LNCaP clone FGC (cell line): Measurements from ENCODE around the gene AMBRA1.

Experiments
- DNase-seq: peaks from one replicate; pipeline ENCODE4 v3.0.0-alpha.2; 2011; ENCODE audit warnings: low read depth
- H3K4me3 ChIP-seq: 2 replicates; pipeline ENCODE4 v1.5.1; 2011; ENCODE audit warnings: mild to moderate bottlenecking, low read depth, low read length, control low read depth
- TF ChIP-seq, protein P1 (sequence below): IDR thresholded peaks from 2 replicates; pipeline ENCODE4 v1.5.1; 2012; ENCODE audit warnings: mild to moderate bottlenecking; ENCODE audit not compliant: control insufficient read depth, insufficient read depth; ENCODE audit errors: extremely low read depth

Gene AMBRA1

DNA sequence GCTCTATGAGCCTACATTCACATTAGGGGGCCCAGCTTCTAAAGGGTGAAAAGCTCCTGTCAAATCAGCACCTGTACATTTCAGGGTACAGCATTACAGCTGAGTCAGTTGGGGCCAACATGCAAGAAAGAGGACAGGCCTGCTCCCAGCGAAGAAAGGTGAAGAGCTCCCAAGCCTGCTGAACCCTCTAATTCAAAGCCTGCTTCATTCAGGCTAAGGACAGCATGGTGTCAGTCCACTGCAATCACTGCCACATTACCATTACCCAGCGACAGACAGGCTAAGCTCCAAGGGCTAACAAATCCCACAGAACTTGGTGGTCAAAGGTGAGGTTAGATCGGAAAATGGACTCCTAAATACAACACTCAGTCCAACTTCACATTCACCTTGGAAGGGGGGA, 136.8 kb downstream of the AMBRA1 start:
- no peak overlapping the region for H3K4me3 ChIP-seq
- TF ChIP-seq, protein P1, sequence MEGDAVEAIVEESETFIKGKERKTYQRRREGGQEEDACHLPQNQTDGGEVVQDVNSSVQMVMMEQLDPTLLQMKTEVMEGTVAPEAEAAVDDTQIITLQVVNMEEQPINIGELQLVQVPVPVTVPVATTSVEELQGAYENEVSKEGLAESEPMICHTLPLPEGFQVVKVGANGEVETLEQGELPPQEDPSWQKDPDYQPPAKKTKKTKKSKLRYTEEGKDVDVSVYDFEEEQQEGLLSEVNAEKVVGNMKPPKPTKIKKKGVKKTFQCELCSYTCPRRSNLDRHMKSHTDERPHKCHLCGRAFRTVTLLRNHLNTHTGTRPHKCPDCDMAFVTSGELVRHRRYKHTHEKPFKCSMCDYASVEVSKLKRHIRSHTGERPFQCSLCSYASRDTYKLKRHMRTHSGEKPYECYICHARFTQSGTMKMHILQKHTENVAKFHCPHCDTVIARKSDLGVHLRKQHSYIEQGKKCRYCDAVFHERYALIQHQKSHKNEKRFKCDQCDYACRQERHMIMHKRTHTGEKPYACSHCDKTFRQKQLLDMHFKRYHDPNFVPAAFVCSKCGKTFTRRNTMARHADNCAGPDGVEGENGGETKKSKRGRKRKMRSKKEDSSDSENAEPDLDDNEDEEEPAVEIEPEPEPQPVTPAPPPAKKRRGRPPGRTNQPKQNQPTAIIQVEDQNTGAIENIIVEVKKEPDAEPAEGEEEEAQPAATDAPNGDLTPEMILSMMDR, result no peak
- DNase-seq, result no peak

DNA sequence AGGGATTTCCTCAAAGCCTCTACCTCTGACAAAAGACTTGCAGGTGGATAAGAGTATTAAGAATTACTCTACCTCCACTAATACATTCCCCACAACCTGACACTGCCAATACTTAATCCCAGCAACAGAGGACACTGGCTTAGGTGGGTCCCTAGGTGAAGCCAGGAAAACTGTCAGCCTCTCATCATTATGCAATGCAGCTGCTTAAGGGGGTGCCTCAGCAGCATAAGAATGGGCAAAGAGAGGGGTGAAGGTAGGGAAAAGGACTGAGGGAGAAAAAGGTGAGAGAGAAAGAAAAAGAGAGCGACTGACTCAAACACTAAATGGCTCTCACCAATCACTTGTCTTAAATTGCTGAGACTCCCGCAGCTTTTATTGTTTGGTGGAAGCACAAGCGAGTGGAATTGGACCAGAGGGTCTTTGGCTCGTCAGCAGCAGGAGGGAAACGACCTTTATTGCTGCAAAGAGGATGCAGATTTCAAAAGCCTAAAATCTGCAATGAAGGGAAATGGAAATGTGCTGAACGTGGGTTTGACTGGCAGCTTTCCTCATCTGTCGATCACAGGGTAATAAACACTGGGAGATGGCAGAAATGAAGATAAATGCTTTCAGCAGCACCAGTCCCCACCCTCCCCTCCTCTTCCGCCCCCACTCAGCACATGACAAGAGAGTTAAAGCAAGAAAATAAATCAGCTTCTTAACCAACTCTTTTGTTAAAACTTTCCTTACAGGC, 137.4 kb downstream of the AMBRA1 start:
- no peak for DNase-seq
- no peak overlapping the region for H3K4me3 ChIP-seq
- TF ChIP-seq, protein P1, result no peak

DNA sequence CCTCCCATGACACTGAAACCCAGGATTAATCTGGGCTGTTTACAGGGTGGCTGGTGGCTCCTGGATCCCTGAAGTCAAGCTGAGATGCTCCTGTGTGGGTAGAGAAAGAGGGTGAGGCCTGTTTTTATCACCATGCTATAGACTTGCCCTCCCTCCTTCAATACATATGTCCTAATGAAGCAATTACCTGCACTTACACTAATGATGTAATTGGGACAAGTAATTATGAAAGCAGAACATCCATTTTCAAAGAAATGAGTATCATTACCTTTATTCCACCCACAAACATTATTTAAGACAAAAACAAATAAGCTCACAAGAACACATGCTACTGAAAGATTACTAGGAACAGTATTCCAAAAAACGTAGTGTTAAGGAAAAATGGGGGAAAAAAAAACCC, 138.0 kb downstream of the AMBRA1 start:
- no peak for DNase-seq
- TF ChIP-seq, protein P1, result no peak
- no peak overlapping the region for H3K4me3 ChIP-seq

DNA sequence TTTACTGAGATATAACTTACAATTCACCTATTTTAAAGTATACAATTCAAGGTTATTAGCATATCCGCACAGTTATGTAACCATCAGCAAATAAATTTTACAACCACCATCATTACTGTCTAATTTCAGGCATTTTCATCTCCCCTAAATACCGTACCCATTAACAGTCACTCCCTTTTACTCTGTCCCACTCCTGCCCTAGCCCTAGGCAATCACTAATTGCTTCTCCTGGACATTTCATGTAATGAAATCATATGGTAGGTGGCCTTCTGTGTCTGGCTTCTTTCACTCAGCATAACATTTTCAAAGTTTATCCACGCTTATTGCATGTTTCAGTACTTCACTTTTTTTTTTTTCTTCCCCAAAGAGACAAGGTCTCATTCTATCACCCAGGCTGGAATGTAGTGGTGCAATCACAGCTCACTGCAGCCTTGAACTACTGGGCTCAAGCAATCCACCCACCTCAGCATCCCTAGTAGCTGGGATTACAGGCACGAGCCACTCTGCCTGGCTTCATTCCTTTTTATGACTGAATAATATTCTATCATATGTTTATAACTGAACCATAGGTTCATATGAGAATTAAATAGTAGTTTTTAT, 140.8 kb downstream of the AMBRA1 start:
- TF ChIP-seq, protein P1, result no peak
- DNase-seq, result no peak
- H3K4me3 ChIP-seq, result no peak overlapping the region

DNA sequence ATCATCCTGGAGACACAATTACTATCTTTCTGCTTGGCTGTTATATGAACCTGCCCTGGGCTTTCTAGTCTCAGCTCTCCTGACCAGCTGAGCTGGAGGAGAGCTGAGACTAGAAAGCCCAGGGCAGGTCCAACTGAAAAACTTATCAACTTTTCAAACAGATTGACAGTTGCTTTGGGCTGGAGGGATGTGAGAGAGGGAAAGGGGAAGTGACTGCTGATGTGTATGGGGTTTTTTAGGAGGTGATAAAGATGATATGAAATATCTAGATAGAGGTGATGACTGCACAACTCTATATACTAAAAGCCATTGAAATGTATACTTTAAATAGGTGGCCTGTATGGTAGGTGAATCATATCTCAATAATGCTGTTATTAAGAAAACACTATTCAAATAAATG, 142.1 kb downstream of the AMBRA1 start:
- DNase-seq, result no peak
- TF ChIP-seq, protein P1, result no peak
- no peak overlapping the region for H3K4me3 ChIP-seq

DNA sequence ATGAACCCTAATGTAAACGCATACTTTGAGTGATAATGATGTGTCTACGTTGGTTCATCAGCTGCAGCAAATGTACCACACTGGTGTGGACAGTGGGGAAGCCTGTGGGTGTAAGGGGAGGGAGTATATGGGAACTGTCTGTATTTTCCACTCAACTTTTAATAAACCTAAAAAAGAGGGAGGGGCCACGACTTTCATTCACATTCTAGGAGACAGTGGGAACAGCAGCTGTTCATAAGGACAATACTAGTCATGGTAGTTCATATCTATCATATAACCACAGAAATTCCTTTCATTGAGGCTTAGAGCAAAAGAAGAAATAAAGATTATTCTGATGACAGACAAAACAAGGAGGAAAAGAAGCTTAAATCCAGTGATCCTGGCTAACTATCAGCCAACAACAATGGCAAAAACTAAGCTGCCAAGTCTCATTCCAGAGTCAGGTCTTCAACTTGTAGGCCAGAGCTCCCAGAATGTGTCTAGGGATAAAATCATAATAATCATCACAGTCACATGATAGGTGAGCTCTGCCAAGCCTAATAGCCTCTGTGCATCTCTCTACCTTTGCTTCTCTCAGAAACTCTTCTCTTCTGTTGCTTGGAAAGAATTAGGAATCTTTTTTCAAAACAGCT, 142.9 kb downstream of the AMBRA1 start:
- no peak for DNase-seq
- no peak overlapping the region for H3K4me3 ChIP-seq
- TF ChIP-seq, protein P1, result no peak
